Measurements from ENCODE around the gene KRT36.

Gene KRT36

DNA sequence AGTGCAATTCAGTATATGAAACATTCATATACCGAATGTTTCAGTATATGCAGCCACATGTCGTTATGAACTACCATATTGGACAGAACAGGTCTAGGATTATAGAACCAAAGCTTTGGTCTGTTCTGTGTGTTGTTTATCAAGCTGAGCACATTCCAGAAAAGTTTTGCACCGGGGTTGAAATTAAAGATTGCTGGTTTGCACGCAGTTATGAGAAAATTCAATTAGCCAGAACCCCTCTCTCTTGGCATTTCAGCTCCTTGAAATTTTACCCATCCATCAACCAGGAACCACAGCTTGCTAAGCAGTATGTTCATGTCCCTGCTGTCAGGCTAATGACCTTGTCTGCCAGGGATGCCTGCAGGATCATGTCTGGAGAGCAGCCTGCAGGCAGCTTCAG, 32.0 kb downstream of the KRT36 start:
- FAIRE-seq (no peak), DNase-seq (ENCODE audit: insufficient read length, low spot score) (no peak)
- TF ChIP-seq, protein P1, sequence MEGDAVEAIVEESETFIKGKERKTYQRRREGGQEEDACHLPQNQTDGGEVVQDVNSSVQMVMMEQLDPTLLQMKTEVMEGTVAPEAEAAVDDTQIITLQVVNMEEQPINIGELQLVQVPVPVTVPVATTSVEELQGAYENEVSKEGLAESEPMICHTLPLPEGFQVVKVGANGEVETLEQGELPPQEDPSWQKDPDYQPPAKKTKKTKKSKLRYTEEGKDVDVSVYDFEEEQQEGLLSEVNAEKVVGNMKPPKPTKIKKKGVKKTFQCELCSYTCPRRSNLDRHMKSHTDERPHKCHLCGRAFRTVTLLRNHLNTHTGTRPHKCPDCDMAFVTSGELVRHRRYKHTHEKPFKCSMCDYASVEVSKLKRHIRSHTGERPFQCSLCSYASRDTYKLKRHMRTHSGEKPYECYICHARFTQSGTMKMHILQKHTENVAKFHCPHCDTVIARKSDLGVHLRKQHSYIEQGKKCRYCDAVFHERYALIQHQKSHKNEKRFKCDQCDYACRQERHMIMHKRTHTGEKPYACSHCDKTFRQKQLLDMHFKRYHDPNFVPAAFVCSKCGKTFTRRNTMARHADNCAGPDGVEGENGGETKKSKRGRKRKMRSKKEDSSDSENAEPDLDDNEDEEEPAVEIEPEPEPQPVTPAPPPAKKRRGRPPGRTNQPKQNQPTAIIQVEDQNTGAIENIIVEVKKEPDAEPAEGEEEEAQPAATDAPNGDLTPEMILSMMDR (IDR thresholded peaks at IDR 0.05; ENCODE audit: insufficient read depth, missing control alignments), result no peak

DNA sequence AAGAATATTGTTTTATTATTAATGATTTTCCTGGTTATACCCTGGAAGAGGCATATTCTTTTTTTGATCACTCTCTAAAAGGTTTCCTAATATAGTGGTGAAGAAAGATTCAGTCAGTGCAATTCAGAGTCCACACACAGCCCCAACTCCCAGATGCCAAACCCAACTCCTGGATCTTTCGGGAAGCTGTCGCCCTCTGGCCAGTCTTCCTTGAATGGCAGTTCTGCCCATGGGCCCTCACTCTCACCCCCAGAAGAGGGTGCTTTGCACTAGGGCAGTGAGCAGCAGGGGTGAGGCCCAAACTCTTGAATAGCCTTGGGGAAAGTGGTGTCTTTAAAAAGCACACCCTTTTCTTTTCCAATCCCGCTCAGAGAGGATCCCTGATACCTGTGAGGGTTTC, 33.5 kb downstream of the KRT36 start:
- no peak for DNase-seq (ENCODE audit: insufficient read length, low spot score)
- TF ChIP-seq, protein P1 (IDR thresholded peaks at IDR 0.05; ENCODE audit: insufficient read depth, missing control alignments), result no peak
- FAIRE-seq, result no peak

- FAIRE-seq, result no peak
- DNase-seq (ENCODE audit: insufficient read length, low spot score), result no peak
- TF ChIP-seq, protein P1 (IDR thresholded peaks at IDR 0.05; ENCODE audit: insufficient read depth, missing control alignments), result no peak
Measured at GRCh38 chr17:41455236-41455635, 34.5 kb downstream of the KRT36 start.

DNA sequence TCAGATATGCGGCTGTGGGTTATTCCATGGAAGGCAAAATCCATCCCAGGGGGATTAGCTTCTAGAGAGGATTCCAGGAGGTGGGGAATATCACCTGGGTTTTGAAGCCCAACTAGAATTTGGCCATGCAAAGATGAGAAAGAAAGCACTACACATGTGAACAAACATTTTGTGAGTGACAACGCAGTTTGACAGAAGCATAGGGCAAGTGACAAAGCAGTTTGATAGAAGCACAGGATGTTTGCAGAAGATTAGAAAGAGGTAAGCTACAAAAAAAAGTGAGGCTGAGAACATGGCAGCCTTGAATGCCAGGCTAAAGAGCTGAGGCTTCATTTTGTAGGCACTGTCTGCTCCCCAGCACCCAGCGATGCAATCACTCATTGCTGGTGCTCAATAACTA, 36.6 kb downstream of the KRT36 start:
- DNase-seq (ENCODE audit: insufficient read length, low spot score) (no peak), FAIRE-seq (no peak)
- TF ChIP-seq, protein P1 (IDR thresholded peaks at IDR 0.05; ENCODE audit: insufficient read depth, missing control alignments), result no peak

GRCh38 chr17:41452281-41452680, 37.4 kb downstream of the KRT36 start:
- no peak for FAIRE-seq

GRCh38 chr17:41451154-41451728, 38.5 kb downstream of the KRT36 start:
- DNase-seq (ENCODE audit: insufficient read length, low spot score) (no peak), FAIRE-seq (no peak)
- TF ChIP-seq, protein P1 (IDR thresholded peaks at IDR 0.05; ENCODE audit: insufficient read depth, missing control alignments), result no peak

More at GRCh38 chr17:41452281-41452680, 37.4 kb downstream of the KRT36 start:
- no peak for DNase-seq (ENCODE audit: insufficient read length, low spot score)
- TF ChIP-seq, protein P1 (IDR thresholded peaks at IDR 0.05; ENCODE audit: insufficient read depth, missing control alignments), result no peak

GRCh38 chr17:41449008-41449407, 40.7 kb downstream of the KRT36 start:
- FAIRE-seq (no peak), DNase-seq (ENCODE audit: insufficient read length, low spot score) (no peak)
- TF ChIP-seq, protein P1 (IDR thresholded peaks at IDR 0.05; ENCODE audit: insufficient read depth, missing control alignments), result no peak

Data from D721Med (cell line).